H9 (cell line): ENCODE results near the gene CDCP1. TPM values are rescaled to one million over a fixed set of nuclear protein-coding genes. Genes with fewer than 3 reads are reported as not detected.

Experiments used
- DNase-seq: peaks from one replicate; pipeline ENCODE4 v3.0.0-alpha.2; 2017
- H2AFZ ChIP-seq: one replicate; pipeline ENCODE4 v1.6.1; 2013; ENCODE audit warnings: mild to moderate bottlenecking, low read length, control low read depth, moderate library complexity
- H2AK5ac ChIP-seq: 2 replicates; pipeline ENCODE4 v1.6.1; 2013; ENCODE audit warnings: low read length, control low read depth, mixed read lengths; ENCODE audit not compliant: insufficient read length
- H2BK120ac ChIP-seq: one replicate; pipeline ENCODE4 v1.6.1; 2013; ENCODE audit warnings: low read depth, mild to moderate bottlenecking, low read length, control low read depth, inconsistent platforms; ENCODE audit not compliant: poor library complexity, severe bottlenecking
- H2BK12ac ChIP-seq: 2 replicates; pipeline ENCODE4 v1.6.1; 2013; ENCODE audit warnings: low read length, control low read depth, mixed read lengths, low read depth; ENCODE audit not compliant: insufficient read length
- H2BK15ac ChIP-seq: 2 replicates; pipeline ENCODE4 v1.6.1; 2013; ENCODE audit warnings: low read depth, low read length, control low read depth
- H2BK20ac ChIP-seq: one replicate; pipeline ENCODE4 v1.6.1; 2013; ENCODE audit warnings: low read depth, mild to moderate bottlenecking, low read length, control low read depth, inconsistent platforms; ENCODE audit not compliant: poor library complexity, severe bottlenecking
- H2BK5ac ChIP-seq: 2 replicates; pipeline ENCODE4 v1.6.1; 2013; ENCODE audit warnings: low read length, control low read depth, mixed read lengths; ENCODE audit not compliant: insufficient read length
- H3K14ac ChIP-seq: 2 replicates; pipeline ENCODE4 v1.6.1; 2013; ENCODE audit warnings: low read length, control low read depth; ENCODE audit not compliant: insufficient read depth
- H3K18ac ChIP-seq: 2 replicates; pipeline ENCODE4 v1.6.1; 2013; ENCODE audit warnings: low read depth, mild to moderate bottlenecking, mixed read lengths, low read length, control low read depth; ENCODE audit not compliant: insufficient read length
- H3K23ac ChIP-seq: 2 replicates; pipeline ENCODE4 v1.6.1; 2013; ENCODE audit warnings: low read length, control low read depth, mixed read lengths, low read depth; ENCODE audit not compliant: insufficient read length
- H3K23me2 ChIP-seq: 2 replicates; pipeline ENCODE4 v1.6.1; 2013; ENCODE audit warnings: low read depth, mild to moderate bottlenecking, mixed read lengths, low read length, control low read depth; ENCODE audit not compliant: insufficient read length, poor library complexity, severe bottlenecking
- H3K27ac ChIP-seq: 2 replicates; pipeline ENCODE4 v1.5.1; 2013; ENCODE audit warnings: low read length, control low read depth, mixed read lengths, low read depth; ENCODE audit not compliant: insufficient read length
- H3K27me3 ChIP-seq: 2 replicates; pipeline ENCODE4 v1.6.1; 2013; ENCODE audit warnings: low read length, control low read depth, inconsistent platforms; ENCODE audit not compliant: insufficient read depth
- H3K4ac ChIP-seq: 2 replicates; pipeline ENCODE4 v1.6.1; 2013; ENCODE audit warnings: low read depth, mild to moderate bottlenecking, control low read depth, inconsistent platforms, low read length, moderate library complexity
- H3K4me1 ChIP-seq: 2 replicates; pipeline ENCODE4 v1.6.1; 2013; ENCODE audit warnings: low read length, control low read depth, inconsistent platforms; ENCODE audit not compliant: insufficient read depth
- H3K4me2 ChIP-seq: 2 replicates; pipeline ENCODE4 v1.6.1; 2013; ENCODE audit warnings: low read length, control low read depth, mixed read lengths; ENCODE audit not compliant: insufficient read length, insufficient read depth
- H3K56ac ChIP-seq: 2 replicates; pipeline ENCODE4 v1.6.1; 2013; ENCODE audit warnings: low read depth, mild to moderate bottlenecking, mixed read lengths, low read length, control low read depth; ENCODE audit not compliant: insufficient read length
- H3K79me1 ChIP-seq: 2 replicates; pipeline ENCODE4 v1.6.1; 2013; ENCODE audit warnings: low read depth, mild to moderate bottlenecking, moderate library complexity, low read length, control low read depth, inconsistent platforms; ENCODE audit not compliant: insufficient read depth, poor library complexity, severe bottlenecking
- H3K79me2 ChIP-seq: 2 replicates; pipeline ENCODE4 v1.6.1; 2013; ENCODE audit warnings: low read length, control low read depth, inconsistent platforms; ENCODE audit not compliant: insufficient read depth
- H3K9ac ChIP-seq: 2 replicates; pipeline ENCODE4 v1.6.1; 2013; ENCODE audit warnings: low read length, control low read depth, mixed read lengths; ENCODE audit not compliant: insufficient read length; ENCODE audit errors: extremely low read depth
- H3K9me3 ChIP-seq: one replicate; pipeline ENCODE4 v1.6.1; 2013; ENCODE audit warnings: low read depth, low read length, inconsistent platforms; ENCODE audit not compliant: control insufficient read depth
- H3T11ph ChIP-seq: one replicate; pipeline ENCODE4 v1.6.1; 2013; ENCODE audit warnings: mild to moderate bottlenecking, low read length, control low read depth, inconsistent platforms
- H4K20me1 ChIP-seq: one replicate; pipeline ENCODE4 v1.6.1; 2013; ENCODE audit not compliant: control insufficient read depth, insufficient read length, insufficient read depth
- H4K5ac ChIP-seq: 2 replicates; pipeline ENCODE4 v1.6.1; 2013; ENCODE audit warnings: low read depth, mild to moderate bottlenecking, mixed read lengths, low read length, control low read depth; ENCODE audit not compliant: insufficient read length
- H4K8ac ChIP-seq: replicated peaks from 2 replicates; pipeline ENCODE4 v1.6.1; 2013; ENCODE audit warnings: low read length, control low read depth, mixed read lengths, low read depth; ENCODE audit not compliant: insufficient read length
- H4K91ac ChIP-seq: 2 replicates; pipeline ENCODE4 v1.6.1; 2013; ENCODE audit warnings: low read depth, mild to moderate bottlenecking, moderate library complexity, mixed read lengths, low read length, control low read depth; ENCODE audit not compliant: insufficient read length
- H3K27ac Mint-ChIP-seq, 3 experiments: 2 replicates in 2 of 3; 3 replicates in 1 of 3; pipeline ENCODE4 v1.8.0; 2020 to 2021; ENCODE audit warnings: mixed read lengths in 3 of 3, mild to moderate bottlenecking in 1 of 3, moderate library complexity in 1 of 3
- H3K27me3 Mint-ChIP-seq: 2 replicates; pipeline ENCODE4 v1.8.0; 2021; ENCODE audit warnings: low read depth, mild to moderate bottlenecking, moderate library complexity, mixed read lengths
- H3K36me3 Mint-ChIP-seq, 3 experiments: 2 replicates in 2 of 3; 3 replicates in 1 of 3; pipeline ENCODE4 v1.8.0; 2020 to 2021; ENCODE audit warnings: low read depth in 3 of 3, mixed read lengths in 3 of 3; ENCODE audit not compliant: insufficient read depth in 1 of 3
- H3K4me1 Mint-ChIP-seq, 2 experiments: 2 replicates each; pipeline ENCODE4 v1.8.0; 2020; ENCODE audit warnings: mixed read lengths in 2 of 2
- H3K4me3 Mint-ChIP-seq, 2 experiments: 2 replicates in 1 of 2; 3 replicates in 1 of 2; pipeline ENCODE4 v1.8.0; 2020 to 2021; ENCODE audit warnings: mild to moderate bottlenecking in 2 of 2, mixed read lengths in 2 of 2, moderate library complexity in 1 of 2
- H3K9me3 Mint-ChIP-seq, 2 experiments: 2 replicates in 1 of 2; 3 replicates in 1 of 2; pipeline ENCODE4 v1.8.0; 2020; ENCODE audit warnings: mild to moderate bottlenecking in 2 of 2, mixed read lengths in 2 of 2, moderate library complexity in 1 of 2
- WGBS: extraction: QIAGEN DNeasy Blood & Tissue Kit; methylation state at CpG from one replicate; pipeline ENCODE4 v1.1.7; 2013; ENCODE audit warnings: missing lambda C conversion rate, low lambda C conversion rate, mixed read lengths; ENCODE audit not compliant: insufficient read length; ENCODE audit errors: extremely low coverage; 5-methylcytosine and 5-hydroxymethylcytosine counted together
- total RNA-seq: library from RNA; stranded (reverse); gene quantifications from 2 replicates; pipeline ENCODE4 v1.2.1, GENCODE V29; 2021
- TF ChIP-seq, protein P1 (sequence below): fragments of 200-600 bp; sonication (generic); conservative IDR thresholded peaks from 3 replicates; pipeline ENCODE4 v1.8.0; 2021; ENCODE audit warnings: antibody characterized with exemption, mild to moderate bottlenecking

Gene CDCP1
- total RNA-seq, 1 experiment from 2014 or later = 12.9 TPM

DNA sequence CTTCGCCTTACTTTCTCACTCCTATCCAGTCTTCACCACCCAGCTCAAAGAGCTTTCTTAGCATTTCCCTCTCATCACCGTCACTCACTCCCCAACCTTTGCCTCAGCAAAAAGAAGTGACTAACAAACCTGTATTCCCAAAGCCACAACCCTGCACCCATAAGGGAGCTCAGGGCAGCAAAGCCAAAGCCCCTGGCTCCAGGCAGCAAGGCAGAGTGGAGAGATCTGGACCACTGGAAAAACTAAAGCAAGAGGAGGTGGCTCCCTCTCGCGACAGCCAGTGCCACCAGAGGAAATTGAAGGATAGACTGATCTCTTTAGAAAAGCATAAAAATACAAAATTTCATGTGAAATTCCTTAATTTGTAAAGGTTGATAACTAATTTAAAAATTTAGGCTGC, 25.1 kb upstream of the CDCP1 start:
- Mint-ChIP-seq H3K36me3 (peaks cover 0 to 2% (median 0%) of the 10 kb centered on the region in 3 experiments; a peak in 1 of 7 replicates), H3K9me3 (peaks cover 0 to 2% of the 10 kb centered on the region in 2 experiments; a peak in 2 of 5 replicates), H3K4me1 (peaks cover 16 to 24% of the 10 kb centered on the region in 2 experiments), H3K4me3 (no peak overlapping the region), H3K27ac (no peak overlapping the region), H3K27me3 (peaks cover 5% of the 10 kb centered on the region)
- Histone ChIP-seq H4K5ac (no peak overlapping the region), H2BK5ac (no peak overlapping the region), H3K4me2 (no peak overlapping the region), H3K27ac (no peak overlapping the region), H4K20me1 (no peaks in the 10 kb centered on the region), H3K23ac (no peak overlapping the region), H2AFZ (no peak overlapping the region), H2BK120ac (no peak overlapping the region), H3K4me1 (peaks cover 5% of the 10 kb centered on the region; the same call in 1 of the 2 replicates), H3K56ac (no peak overlapping the region), H3K4ac (no peak overlapping the region), H4K8ac (no peak overlapping the region), H3K27me3 (no peaks in the 10 kb centered on the region), H3K9ac (no peak overlapping the region), H2BK12ac (no peak overlapping the region), H3K79me2 (no peaks in the 10 kb centered on the region), H3K79me1 (no peaks in the 10 kb centered on the region), H4K91ac (no peak overlapping the region), H2BK15ac (no peak overlapping the region), H3K14ac (no peak overlapping the region), H2AK5ac (no peak overlapping the region), H3K18ac (no peak overlapping the region), H3K23me2 (no peaks in the 10 kb centered on the region), H3T11ph (no peak overlapping the region), H3K9me3 (no peaks in the 10 kb centered on the region), H2BK20ac (no peak overlapping the region)
- TF ChIP-seq, protein P1, sequence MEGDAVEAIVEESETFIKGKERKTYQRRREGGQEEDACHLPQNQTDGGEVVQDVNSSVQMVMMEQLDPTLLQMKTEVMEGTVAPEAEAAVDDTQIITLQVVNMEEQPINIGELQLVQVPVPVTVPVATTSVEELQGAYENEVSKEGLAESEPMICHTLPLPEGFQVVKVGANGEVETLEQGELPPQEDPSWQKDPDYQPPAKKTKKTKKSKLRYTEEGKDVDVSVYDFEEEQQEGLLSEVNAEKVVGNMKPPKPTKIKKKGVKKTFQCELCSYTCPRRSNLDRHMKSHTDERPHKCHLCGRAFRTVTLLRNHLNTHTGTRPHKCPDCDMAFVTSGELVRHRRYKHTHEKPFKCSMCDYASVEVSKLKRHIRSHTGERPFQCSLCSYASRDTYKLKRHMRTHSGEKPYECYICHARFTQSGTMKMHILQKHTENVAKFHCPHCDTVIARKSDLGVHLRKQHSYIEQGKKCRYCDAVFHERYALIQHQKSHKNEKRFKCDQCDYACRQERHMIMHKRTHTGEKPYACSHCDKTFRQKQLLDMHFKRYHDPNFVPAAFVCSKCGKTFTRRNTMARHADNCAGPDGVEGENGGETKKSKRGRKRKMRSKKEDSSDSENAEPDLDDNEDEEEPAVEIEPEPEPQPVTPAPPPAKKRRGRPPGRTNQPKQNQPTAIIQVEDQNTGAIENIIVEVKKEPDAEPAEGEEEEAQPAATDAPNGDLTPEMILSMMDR = peak; percentile 20; the same call in 1 of the 3 replicates
- no CpG with 5 or more reads among the region's 4 CpGs for WGBS
- DNase-seq = no peak
